ENCODE results near the gene C19orf33. TPM values are rescaled to one million over a fixed set of nuclear protein-coding genes. Genes with fewer than 3 reads are reported as not detected.

The C19orf33 gene
- total RNA-seq, 6 experiments from 2014 or later: not detected

DNA sequence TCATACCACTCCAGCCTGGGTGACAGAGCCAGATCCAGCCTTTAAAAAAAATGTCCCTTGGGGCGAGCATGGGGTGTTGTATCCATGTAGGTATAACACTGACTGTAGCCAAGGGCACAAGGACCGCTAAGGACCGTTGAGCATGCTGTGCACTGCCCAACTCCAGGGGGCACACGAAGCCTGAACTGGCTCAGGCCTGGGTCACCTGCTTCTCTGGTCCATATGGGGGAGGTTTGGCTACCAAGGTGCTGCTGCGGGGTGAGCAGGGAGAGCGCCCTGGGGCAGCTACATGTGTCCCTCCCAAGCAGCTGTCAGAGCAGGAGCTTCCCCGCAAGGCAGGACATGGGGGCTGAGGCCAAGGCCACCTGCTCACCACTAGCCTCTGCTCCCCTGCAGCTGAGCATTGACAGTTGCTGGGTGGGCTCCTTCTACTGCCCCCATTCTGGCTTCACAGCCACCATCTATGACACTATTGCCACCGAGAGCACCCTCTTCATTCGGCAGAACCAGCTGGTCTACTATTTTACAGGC lies 47.9 kb downstream of the C19orf33 start:
- H3K4me3 Mint-ChIP-seq: no peak overlapping the region
- no peaks in the 10 kb centered on the region for H3K4me1 Mint-ChIP-seq (ENCODE audit: low read depth)
- no peak for DNase-seq
- H3K9me3 Mint-ChIP-seq: no peaks in the 10 kb centered on the region
- H3K27ac Mint-ChIP-seq: no peak overlapping the region
- peaks cover 29% of the 10 kb centered on the region for H3K27me3 Mint-ChIP-seq (ENCODE audit: insufficient read depth)
- TF ChIP-seq, protein P1, sequence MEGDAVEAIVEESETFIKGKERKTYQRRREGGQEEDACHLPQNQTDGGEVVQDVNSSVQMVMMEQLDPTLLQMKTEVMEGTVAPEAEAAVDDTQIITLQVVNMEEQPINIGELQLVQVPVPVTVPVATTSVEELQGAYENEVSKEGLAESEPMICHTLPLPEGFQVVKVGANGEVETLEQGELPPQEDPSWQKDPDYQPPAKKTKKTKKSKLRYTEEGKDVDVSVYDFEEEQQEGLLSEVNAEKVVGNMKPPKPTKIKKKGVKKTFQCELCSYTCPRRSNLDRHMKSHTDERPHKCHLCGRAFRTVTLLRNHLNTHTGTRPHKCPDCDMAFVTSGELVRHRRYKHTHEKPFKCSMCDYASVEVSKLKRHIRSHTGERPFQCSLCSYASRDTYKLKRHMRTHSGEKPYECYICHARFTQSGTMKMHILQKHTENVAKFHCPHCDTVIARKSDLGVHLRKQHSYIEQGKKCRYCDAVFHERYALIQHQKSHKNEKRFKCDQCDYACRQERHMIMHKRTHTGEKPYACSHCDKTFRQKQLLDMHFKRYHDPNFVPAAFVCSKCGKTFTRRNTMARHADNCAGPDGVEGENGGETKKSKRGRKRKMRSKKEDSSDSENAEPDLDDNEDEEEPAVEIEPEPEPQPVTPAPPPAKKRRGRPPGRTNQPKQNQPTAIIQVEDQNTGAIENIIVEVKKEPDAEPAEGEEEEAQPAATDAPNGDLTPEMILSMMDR (IDR thresholded peaks at IDR 0.05): no peak
- no peaks in the 10 kb centered on the region for H3K36me3 Mint-ChIP-seq (ENCODE audit: low read depth)

GRCh38 chr19:38352611-38353010 lies 48.6 kb downstream of the C19orf33 start:
- H3K4me3 Mint-ChIP-seq: no peak overlapping the region
- H3K4me1 Mint-ChIP-seq (ENCODE audit: low read depth): no peaks in the 10 kb centered on the region
- H3K27ac Mint-ChIP-seq: no peak overlapping the region
- H3K9me3 Mint-ChIP-seq: no peaks in the 10 kb centered on the region
- peaks cover 30% of the 10 kb centered on the region for H3K27me3 Mint-ChIP-seq (ENCODE audit: insufficient read depth)
- TF ChIP-seq, protein P1 (IDR thresholded peaks at IDR 0.05): no peak
- DNase-seq: no peak
- H3K36me3 Mint-ChIP-seq (ENCODE audit: low read depth): no peaks in the 10 kb centered on the region

Other genes with a start within 250 kb of the C19orf33 start
- gene DPF1, start 80.0 kb upstream of the C19orf33 start, total RNA-seq (2021; fragmentation: NEBNext Ultra II Directional; extraction: Animal tissue kit (Norgen Biotek cat#: 25700)): 1 to 10 TPM; 3.3 to 6.6 (median 5.7) TPM
- under 1 TPM in 2 of 6 experiments, not detected in 4; 0.35 to 0.81 TPM for gene PPP1R14A, start 47.9 kb upstream of the C19orf33 start, total RNA-seq (2021; fragmentation: NEBNext Ultra II Directional; extraction: Animal tissue kit (Norgen Biotek cat#: 25700))
- 1 to 10 TPM in 3 of 6 experiments, under 1 TPM in 3; 0.76 to 4.1 (median 0.98) TPM for gene SPINT2, start 39.7 kb upstream of the C19orf33 start, total RNA-seq (2021; fragmentation: NEBNext Ultra II Directional; extraction: Animal tissue kit (Norgen Biotek cat#: 25700))
- 10 to 100 TPM; 80.8 to 98.5 (median 86.6) TPM for gene YIF1B, start 11.7 kb downstream of the C19orf33 start, total RNA-seq (2021; fragmentation: NEBNext Ultra II Directional; extraction: Animal tissue kit (Norgen Biotek cat#: 25700))
- 1 to 10 TPM; 2.6 to 9.2 (median 2.9) TPM for gene KCNK6, start 15.6 kb downstream of the C19orf33 start, total RNA-seq (2021; fragmentation: NEBNext Ultra II Directional; extraction: Animal tissue kit (Norgen Biotek cat#: 25700))
- gene CATSPERG, start 31.6 kb downstream of the C19orf33 start, total RNA-seq (2021; fragmentation: NEBNext Ultra II Directional; extraction: Animal tissue kit (Norgen Biotek cat#: 25700)): under 1 TPM in 5 of 6 experiments, not detected in 1; 0.14 to 0.66 (median 0.25) TPM
- gene PSMD8, start 70.3 kb downstream of the C19orf33 start, total RNA-seq (2021; fragmentation: NEBNext Ultra II Directional; extraction: Animal tissue kit (Norgen Biotek cat#: 25700)): 100 to 1,000 TPM; 229 to 298 (median 259) TPM
- 1 to 10 TPM; 1.7 to 3.2 (median 2.2) TPM for gene GGN, start 83.8 kb downstream of the C19orf33 start, total RNA-seq (2021; fragmentation: NEBNext Ultra II Directional; extraction: Animal tissue kit (Norgen Biotek cat#: 25700))
- 10 to 100 TPM; 11.7 to 15.3 (median 13.1) TPM for gene SPRED3, start 84.4 kb downstream of the C19orf33 start, total RNA-seq (2021; fragmentation: NEBNext Ultra II Directional; extraction: Animal tissue kit (Norgen Biotek cat#: 25700))
- 10 to 100 TPM; 12.5 to 16.9 (median 15.6) TPM for gene FAM98C, start 98.8 kb downstream of the C19orf33 start, total RNA-seq (2021; fragmentation: NEBNext Ultra II Directional; extraction: Animal tissue kit (Norgen Biotek cat#: 25700))
- not detected for gene RASGRP4, start 122.0 kb downstream of the C19orf33 start, total RNA-seq (2021; fragmentation: NEBNext Ultra II Directional; extraction: Animal tissue kit (Norgen Biotek cat#: 25700))
- not detected for gene RYR1, start 129.4 kb downstream of the C19orf33 start, total RNA-seq (2021; fragmentation: NEBNext Ultra II Directional; extraction: Animal tissue kit (Norgen Biotek cat#: 25700))

Measured in HFFc6 (cell line).